Esophagus squamous epithelium (tissue), 4 donors: ENCODE data around the gene ZNF138.

Experiments
- POLR2A ChIP-seq, 4 donors: fragments of 450-650 bp; IDR thresholded peaks; one replicate each; pipeline ENCODE4 v1.6.1; 2017; ENCODE audit warnings: antibody characterized with exemption in 4 of 4, mild to moderate bottlenecking in 4 of 4, moderate library complexity in 3 of 4
- TF ChIP-seq, protein P1 (sequence below), 6 experiments: fragments of 450-650 bp in 4 of 6; fragments of 200-600 bp in 2 of 6; sonication (generic) in 2 of 6; IDR thresholded peaks; one replicate each; pipeline ENCODE4 v1.5.1; 2016 to 2019; ENCODE audit warnings: antibody characterized with exemption in 6 of 6, mild to moderate bottlenecking in 4 of 6, moderate library complexity in 4 of 6

DNA sequence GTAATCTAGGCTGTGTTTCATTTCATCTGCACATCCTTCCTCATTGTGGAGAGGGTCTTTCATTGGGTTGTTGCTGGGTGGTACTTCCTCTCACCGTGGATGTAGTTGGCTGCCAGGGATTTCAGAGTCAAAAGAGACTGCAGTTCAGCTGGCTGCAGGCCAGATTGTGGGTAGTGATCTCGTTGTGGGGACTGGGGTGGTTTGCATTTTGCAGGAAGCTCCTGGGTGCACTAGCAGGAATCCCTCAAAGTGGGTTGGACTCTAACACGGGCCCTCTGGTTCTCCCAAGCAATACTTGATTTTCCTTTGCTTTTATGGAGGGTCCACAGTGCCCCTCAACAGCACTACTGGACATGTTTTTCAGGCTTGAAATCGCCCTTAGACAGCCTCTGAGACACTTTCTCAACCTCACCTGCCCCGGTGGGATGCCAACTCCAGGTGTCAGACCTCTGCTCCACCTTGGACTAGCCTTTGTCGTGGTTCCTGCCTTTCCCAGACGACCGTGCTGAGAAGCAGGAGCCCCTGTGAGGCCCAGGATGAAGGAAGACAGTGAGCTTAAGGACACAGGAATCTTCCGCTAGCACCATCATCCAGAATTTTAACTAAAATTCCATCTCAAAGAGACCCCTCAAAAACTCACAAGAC is 85.0 kb downstream of the ZNF138 start:
- TF ChIP-seq, protein P1, sequence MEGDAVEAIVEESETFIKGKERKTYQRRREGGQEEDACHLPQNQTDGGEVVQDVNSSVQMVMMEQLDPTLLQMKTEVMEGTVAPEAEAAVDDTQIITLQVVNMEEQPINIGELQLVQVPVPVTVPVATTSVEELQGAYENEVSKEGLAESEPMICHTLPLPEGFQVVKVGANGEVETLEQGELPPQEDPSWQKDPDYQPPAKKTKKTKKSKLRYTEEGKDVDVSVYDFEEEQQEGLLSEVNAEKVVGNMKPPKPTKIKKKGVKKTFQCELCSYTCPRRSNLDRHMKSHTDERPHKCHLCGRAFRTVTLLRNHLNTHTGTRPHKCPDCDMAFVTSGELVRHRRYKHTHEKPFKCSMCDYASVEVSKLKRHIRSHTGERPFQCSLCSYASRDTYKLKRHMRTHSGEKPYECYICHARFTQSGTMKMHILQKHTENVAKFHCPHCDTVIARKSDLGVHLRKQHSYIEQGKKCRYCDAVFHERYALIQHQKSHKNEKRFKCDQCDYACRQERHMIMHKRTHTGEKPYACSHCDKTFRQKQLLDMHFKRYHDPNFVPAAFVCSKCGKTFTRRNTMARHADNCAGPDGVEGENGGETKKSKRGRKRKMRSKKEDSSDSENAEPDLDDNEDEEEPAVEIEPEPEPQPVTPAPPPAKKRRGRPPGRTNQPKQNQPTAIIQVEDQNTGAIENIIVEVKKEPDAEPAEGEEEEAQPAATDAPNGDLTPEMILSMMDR (IDR thresholded peaks at IDR 0.05), result no peak
- no peak for TF ChIP-seq POLR2A (IDR thresholded peaks at IDR 0.05)
